ENCODE data around the gene RANBP1.

- TF ChIP-seq CTCF (IDR thresholded peaks at IDR 0.05) (no peak), POLR2A (IDR thresholded peaks at IDR 0.05; ENCODE audit: low read depth) (no peak), POLR2AphosphoS5 (IDR thresholded peaks at IDR 0.05) (no peak), EP300 (IDR thresholded peaks at IDR 0.05) (no peak)
Measured at GRCh38 chr22:20170170-20170569, 54.3 kb downstream of the RANBP1 start.
